HEK293T (cell line): ENCODE results near the gene USP50.

Source experiments
- BHLHE40 ChIP-seq: fragments of 450-650 bp; IDR thresholded peaks from 2 replicates; pipeline ENCODE4 v1.6.1; 2016; ENCODE audit warnings: mild to moderate bottlenecking, moderate library complexity, borderline replicate concordance
- CTBP1 ChIP-seq: fragments of 450-650 bp; IDR thresholded peaks from 2 replicates; pipeline ENCODE4 v1.6.1; 2016; ENCODE audit warnings: borderline replicate concordance
- FOXK2 ChIP-seq: fragments of 450-650 bp; IDR thresholded peaks from 2 replicates; pipeline ENCODE4 v1.6.1; 2016; ENCODE audit warnings: mild to moderate bottlenecking
- L3MBTL2 ChIP-seq: fragments of 450-650 bp; conservative IDR thresholded peaks from 2 replicates; pipeline ENCODE4 v1.6.1; 2016; ENCODE audit warnings: mild to moderate bottlenecking
- NFRKB ChIP-seq: fragments of 450-650 bp; IDR thresholded peaks from 2 replicates; pipeline ENCODE4 v1.6.1; 2016; ENCODE audit warnings: mild to moderate bottlenecking, moderate library complexity
- SP1 ChIP-seq: fragments of 450-650 bp; IDR thresholded peaks from 2 replicates; pipeline ENCODE4 v1.6.1; 2017
- SUZ12 ChIP-seq: fragments of 450-650 bp; IDR thresholded peaks from 2 replicates; pipeline ENCODE4 v1.6.1; 2016; ENCODE audit warnings: mild to moderate bottlenecking

DNA sequence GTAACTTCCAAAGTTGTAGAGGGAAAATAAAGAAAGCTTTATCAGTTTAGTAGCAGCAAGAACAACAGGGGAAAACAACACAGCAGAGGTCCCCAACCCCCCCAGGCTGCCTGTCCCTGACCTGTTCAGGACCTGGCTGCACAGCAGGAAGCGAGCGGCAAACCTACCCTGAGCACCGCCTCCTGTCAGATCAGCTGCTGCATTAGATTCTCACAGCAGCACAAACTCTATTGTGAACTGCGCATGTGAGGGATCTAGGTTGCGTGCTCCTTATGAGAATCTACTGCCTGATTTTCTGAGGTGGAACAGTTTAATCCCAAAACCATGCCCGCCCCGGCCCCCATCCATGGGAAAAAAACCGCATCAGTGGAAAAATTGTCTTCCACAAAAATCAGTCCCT is 40.3 kb downstream of the USP50 start:
- TF ChIP-seq L3MBTL2: no peak
- TF ChIP-seq SP1: no peak
- no peak for TF ChIP-seq NFRKB
- TF ChIP-seq FOXK2: no peak
- TF ChIP-seq BHLHE40: no peak
- no peak for TF ChIP-seq CTBP1
- no peak for TF ChIP-seq SUZ12
